Astrocyte of the spinal cord (primary cell): ENCODE data around the gene RNF144A.

ENCODE experiments used
- DNase-seq: peaks from one replicate; pipeline ENCODE4 v3.0.0; 2011; ENCODE audit warnings: low read depth, low spot score
- H3K4me3 ChIP-seq: 2 replicates; pipeline ENCODE4 v1.5.1; 2011; ENCODE audit warnings: low read depth, mild to moderate bottlenecking, low read length, moderate library complexity
- in situ Hi-C: cut with HindIII; loops from 2 replicates; pipeline ENCODE4 v1.10.0; 2017; ENCODE audit warnings: low sequenced_read_pairs
- TF ChIP-seq, protein P1 (sequence below): IDR thresholded peaks from 2 replicates; pipeline ENCODE4 v1.5.1; 2012; ENCODE audit warnings: low read depth, mild to moderate bottlenecking, low read length, inconsistent platforms

Gene RNF144A

DNA sequence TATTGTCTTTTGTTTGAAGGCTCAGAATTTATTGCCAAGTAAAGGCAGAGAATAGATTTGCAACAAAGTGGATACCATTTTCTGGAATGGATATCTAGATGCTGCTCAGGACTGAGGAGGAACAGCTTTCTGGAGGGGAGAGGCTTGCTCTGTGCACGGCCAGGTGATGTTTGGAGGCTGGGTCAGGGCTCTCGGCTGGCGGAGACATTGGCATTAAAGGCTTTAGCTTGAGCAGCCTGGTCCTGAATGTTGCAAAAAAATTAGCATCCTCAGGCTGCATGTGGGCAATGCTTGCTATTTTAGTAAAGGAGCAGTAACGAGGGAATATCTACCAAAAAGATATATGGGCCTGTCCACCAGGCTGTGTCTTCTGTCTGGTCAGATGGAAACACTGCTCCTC, 20.4 kb downstream of the RNF144A start:
- TF ChIP-seq, protein P1, sequence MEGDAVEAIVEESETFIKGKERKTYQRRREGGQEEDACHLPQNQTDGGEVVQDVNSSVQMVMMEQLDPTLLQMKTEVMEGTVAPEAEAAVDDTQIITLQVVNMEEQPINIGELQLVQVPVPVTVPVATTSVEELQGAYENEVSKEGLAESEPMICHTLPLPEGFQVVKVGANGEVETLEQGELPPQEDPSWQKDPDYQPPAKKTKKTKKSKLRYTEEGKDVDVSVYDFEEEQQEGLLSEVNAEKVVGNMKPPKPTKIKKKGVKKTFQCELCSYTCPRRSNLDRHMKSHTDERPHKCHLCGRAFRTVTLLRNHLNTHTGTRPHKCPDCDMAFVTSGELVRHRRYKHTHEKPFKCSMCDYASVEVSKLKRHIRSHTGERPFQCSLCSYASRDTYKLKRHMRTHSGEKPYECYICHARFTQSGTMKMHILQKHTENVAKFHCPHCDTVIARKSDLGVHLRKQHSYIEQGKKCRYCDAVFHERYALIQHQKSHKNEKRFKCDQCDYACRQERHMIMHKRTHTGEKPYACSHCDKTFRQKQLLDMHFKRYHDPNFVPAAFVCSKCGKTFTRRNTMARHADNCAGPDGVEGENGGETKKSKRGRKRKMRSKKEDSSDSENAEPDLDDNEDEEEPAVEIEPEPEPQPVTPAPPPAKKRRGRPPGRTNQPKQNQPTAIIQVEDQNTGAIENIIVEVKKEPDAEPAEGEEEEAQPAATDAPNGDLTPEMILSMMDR, result no peak
- in situ Hi-C loops, result no loop called here
- no peak overlapping the region for H3K4me3 ChIP-seq
- no peak for DNase-seq

DNA sequence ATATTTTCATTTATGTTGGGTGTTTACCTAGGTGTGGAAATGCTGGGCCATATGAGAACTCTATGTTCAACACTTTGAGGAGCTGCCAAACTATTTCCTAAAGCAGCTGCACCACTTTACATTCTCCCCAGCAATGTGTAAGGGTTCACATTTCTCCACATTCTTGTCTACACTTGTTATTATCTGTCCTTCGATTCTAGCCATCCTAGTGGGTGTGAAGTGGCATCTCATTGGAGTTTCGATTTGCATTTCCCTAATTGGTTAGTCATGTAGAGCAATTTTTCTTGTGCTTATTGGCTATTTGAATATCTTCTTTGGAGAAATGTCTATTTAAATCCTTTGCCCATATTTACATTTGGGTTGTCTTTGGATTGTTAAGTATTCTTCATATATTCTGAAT, 21.9 kb downstream of the RNF144A start:
- TF ChIP-seq, protein P1, result no peak
- in situ Hi-C loops, result no loop called here
- no peak for DNase-seq
- no peak overlapping the region for H3K4me3 ChIP-seq

DNA sequence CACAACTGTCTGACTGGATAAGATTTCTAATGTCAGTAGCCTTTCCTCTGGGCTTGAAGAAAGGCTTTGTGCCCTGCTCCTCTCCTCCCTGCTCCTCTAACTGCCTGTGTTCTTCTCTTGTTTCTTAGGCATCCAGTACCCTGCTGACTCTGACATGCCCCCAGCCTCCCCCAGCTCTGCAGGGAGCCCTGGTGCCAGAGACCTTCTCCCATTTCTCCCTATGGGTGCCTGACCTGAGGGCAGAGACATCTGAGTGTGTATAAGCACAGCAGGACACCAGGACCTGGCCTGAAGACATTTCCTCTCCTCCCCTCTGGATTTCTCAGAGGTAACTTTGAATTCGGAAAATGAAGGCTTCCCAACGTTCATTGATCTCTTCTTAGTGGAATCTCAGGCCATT, 23.6 kb downstream of the RNF144A start:
- H3K4me3 ChIP-seq, result no peak overlapping the region
- TF ChIP-seq, protein P1, result no peak
- no peak for DNase-seq
- in situ Hi-C loops, result no loop called here

DNA sequence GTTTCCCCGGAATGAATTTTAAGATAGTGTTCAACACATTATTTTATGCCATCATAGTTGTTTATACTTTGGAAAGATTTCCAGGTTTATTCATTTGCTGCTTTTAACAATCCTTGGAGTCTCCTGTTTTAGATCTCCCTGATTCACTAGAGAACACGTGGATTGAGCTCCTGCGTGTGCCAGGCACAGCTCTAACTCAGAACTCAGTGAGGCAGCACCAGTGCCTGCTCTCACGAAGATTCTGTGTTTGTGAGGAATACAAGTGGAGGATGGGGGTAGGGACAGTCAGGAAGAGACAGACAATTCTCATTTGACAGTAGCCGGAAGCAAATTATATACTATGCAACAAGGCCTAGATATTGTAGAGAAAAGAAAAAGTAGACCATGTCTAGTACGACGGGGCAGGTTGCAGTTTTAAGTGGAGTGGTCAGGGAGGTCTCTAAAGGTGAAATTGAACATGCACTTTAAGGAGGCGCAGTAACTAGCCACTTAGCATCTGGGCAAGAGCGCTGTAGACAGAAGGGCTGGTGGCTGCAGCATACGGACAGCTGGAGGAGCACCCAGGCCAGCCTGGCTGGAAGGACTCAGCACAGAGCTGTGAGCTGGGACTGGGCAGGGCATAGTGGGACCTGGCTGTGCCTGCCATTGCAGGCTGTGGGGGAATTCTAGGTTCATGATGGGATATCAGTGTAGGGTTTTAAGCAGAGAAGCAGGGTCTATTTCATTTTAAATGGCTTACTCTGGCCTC, 24.3 kb downstream of the RNF144A start:
- in situ Hi-C loops, result no loop called here
- DNase-seq, result no peak
- TF ChIP-seq, protein P1, result no peak
- H3K4me3 ChIP-seq, result no peak overlapping the region

DNA sequence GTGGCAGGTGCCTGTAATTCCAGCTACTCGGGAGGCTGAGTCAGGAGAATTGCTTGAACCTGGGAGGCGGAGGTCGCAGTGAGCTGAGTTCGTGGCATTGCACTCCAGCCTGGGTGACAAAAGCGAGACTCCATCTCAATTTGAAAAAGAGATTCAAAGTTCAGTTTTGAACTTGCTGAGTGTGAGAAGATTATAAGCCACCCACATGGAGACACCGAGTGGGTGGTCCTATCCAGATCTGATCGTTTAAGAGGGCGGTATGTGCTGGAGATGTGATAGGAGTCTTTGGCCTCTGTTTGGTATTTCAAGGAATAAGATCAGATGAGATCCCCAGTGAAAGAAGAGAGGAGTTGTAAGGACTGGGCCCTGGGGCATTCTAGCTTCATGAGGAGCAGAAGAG, 25.6 kb downstream of the RNF144A start:
- in situ Hi-C loops, result no loop called here
- H3K4me3 ChIP-seq, result no peak overlapping the region
- TF ChIP-seq, protein P1, result no peak
- no peak for DNase-seq

DNA sequence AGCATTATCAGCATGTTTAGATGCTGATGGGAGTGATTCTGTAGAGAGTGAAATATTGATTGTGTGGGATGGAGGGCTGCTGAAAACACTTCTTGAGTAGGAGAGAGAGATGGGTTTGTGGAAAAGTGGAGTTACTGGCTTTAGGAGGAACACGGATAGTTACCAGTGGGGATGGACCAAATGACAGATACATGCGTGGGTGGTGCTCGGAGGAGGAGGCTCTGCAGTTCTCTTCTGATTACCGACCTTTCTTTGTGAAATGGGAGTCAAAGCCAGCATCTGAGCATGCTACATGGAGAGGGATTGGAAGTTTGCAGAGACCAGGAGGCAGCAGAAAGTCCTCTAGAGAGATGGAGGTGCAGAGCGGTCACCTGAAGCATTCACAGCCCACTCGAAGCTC, 26.3 kb downstream of the RNF144A start:
- no peak overlapping the region for H3K4me3 ChIP-seq
- TF ChIP-seq, protein P1, result no peak
- in situ Hi-C loops, result no loop called here
- no peak for DNase-seq
